Smooth muscle cell of the umbilical artery (primary cell): ENCODE results near the gene OR5AL1. TPM values are rescaled to one million over a fixed set of nuclear protein-coding genes. Genes with fewer than 3 reads are reported as not detected.

Experiments used
- total RNA-seq: library from RNA; depleted of rRNA; stranded (reverse); fragments of >200 nt; gene quantifications from 2 replicates; pipeline ENCODE4 v1.2.3, GENCODE V29; 2014

The OR5AL1 gene
- not detected in 2 replicates for total RNA-seq

GRCh38 chr11:56412396-56412795 is at the start of gene OR5AL1:
TSS of gene OR5AL1 (plus strand) at chr11:56412696.

GRCh38 chr11:56375324-56375723 is 37.2 kb upstream of the OR5AL1 start, which contains the start of gene OR8U1:
TSS of gene OR8U1 (plus strand) at chr11:56375624. CDS start at chr11:56375624, 0 bp downstream.

Other genes starting within 250 kb of the OR5AL1 start
- gene OR5J2, start 236.1 kb upstream of the OR5AL1 start, total RNA-seq, result not detected in 2 replicates
- not detected in 2 replicates for gene OR5T2, start 178.4 kb upstream of the OR5AL1 start, total RNA-seq
- gene OR5T3, start 160.4 kb upstream of the OR5AL1 start, total RNA-seq, result not detected in 2 replicates
- gene OR5T1, start 138.5 kb upstream of the OR5AL1 start, total RNA-seq, result not detected in 2 replicates
- not detected in 2 replicates for gene OR8H1, start 120.4 kb upstream of the OR5AL1 start, total RNA-seq
- gene OR8K3, start 97.6 kb upstream of the OR5AL1 start, total RNA-seq, result not detected in 2 replicates
- gene OR8K1, start 66.7 kb upstream of the OR5AL1 start, total RNA-seq, result not detected in 2 replicates
- not detected in 2 replicates for gene OR8J1, start 58.4 kb upstream of the OR5AL1 start, total RNA-seq
- not detected in 2 replicates for gene OR8U1, start 37.1 kb upstream of the OR5AL1 start, total RNA-seq
- not detected in 2 replicates for gene OR5M3, start 60.7 kb downstream of the OR5AL1 start, total RNA-seq
- gene OR5M8, start 78.7 kb downstream of the OR5AL1 start, total RNA-seq, result not detected in 2 replicates
- not detected in 2 replicates for gene OR5M11, start 130.6 kb downstream of the OR5AL1 start, total RNA-seq
- gene OR5M10, start 165.0 kb downstream of the OR5AL1 start, total RNA-seq, result not detected in 2 replicates
- gene OR5M1, start 202.2 kb downstream of the OR5AL1 start, total RNA-seq, result not detected in 2 replicates
- gene OR5AP2, start 229.7 kb downstream of the OR5AL1 start, total RNA-seq, result not detected in 2 replicates